Sigmoid colon (tissue), 7 donors: ENCODE data around the gene LFNG. TPM values are rescaled to one million over a fixed set of nuclear protein-coding genes. Genes with fewer than 3 reads are reported as not detected.

ENCODE experiments used
- DNase-seq: peaks from one replicate; pipeline ENCODE4 v3.0.0-alpha.2; 2019
- H3K27ac ChIP-seq, 4 donors: fragments of 200-600 bp; sonication (generic); one replicate each; pipeline ENCODE4 v1.5.1; 2016 to 2019; ENCODE audit warnings: mild to moderate bottlenecking in 1 of 4
- H3K27me3 ChIP-seq, 3 donors: fragments of 200-600 bp; sonication (generic); one replicate each; pipeline ENCODE4 v1.5.1; 2019; ENCODE audit warnings: mild to moderate bottlenecking in 1 of 3
- H3K36me3 ChIP-seq, 4 donors: fragments of 200-600 bp; sonication (generic); one replicate each; pipeline ENCODE4 v1.5.1; 2016 to 2019
- H3K4me1 ChIP-seq, 4 donors: fragments of 200-600 bp; sonication (generic); one replicate each; pipeline ENCODE4 v1.5.1; 2017 to 2019
- H3K4me3 ChIP-seq, 4 donors: fragments of 200-600 bp; sonication (generic); one replicate each; pipeline ENCODE4 v1.5.1; 2017 to 2019; ENCODE audit warnings: mild to moderate bottlenecking in 2 of 4, moderate library complexity in 1 of 4
- H3K9me3 ChIP-seq, 4 donors: fragments of 200-600 bp in 3 of 4; sonication (generic) in 3 of 4; one replicate each; pipeline versions ENCODE4 v1.5.1 to v1.6.1; 2013 to 2019
- EP300 ChIP-seq, 4 donors: sonication (generic); formaldehyde crosslinking; IDR thresholded peaks; one replicate each; pipeline ENCODE4 v1.6.1; 2017; ENCODE audit warnings: antibody characterized with exemption in 4 of 4
- POLR2A ChIP-seq, 2 donors: fragments of 450-650 bp; IDR thresholded peaks; one replicate each; pipeline ENCODE4 v1.6.1; 2016; ENCODE audit warnings: antibody characterized with exemption in 2 of 2, mild to moderate bottlenecking in 2 of 2, moderate library complexity in 2 of 2
- POLR2AphosphoS5 ChIP-seq, 4 donors: sonication (generic); formaldehyde crosslinking; IDR thresholded peaks; one replicate each; pipeline ENCODE4 v1.6.1; 2017; ENCODE audit warnings: antibody characterized with exemption in 4 of 4
- WGBS, 2 donors: extraction: QIAGEN DNeasy Blood & Tissue Kit; methylation state at CpG; one replicate each; pipeline ENCODE4 v1.1.7; 2013; 5-methylcytosine and 5-hydroxymethylcytosine counted together
- intact Hi-C: fragments of 100-400 bp; cut with DNase I; formaldehyde crosslinking; loops from one replicate; pipeline ENCODE4 v1.15.1; 2023
- polyA plus RNA-seq, 3 donors: library from polyadenylated mRNA; stranded (reverse); fragments of 200-250 nt; gene quantifications; one replicate each; pipeline ENCODE4 v1.2.3, GENCODE V29; 2013
- total RNA-seq, 4 donors: library from RNA; depleted of rRNA; stranded (reverse); fragments of >200 nt; gene quantifications; one replicate each; pipeline ENCODE4 v1.1.0, GENCODE V29; 2016
- TF ChIP-seq, protein P1 (sequence below), 4 experiments: fragments of 450-650 bp in 3 of 4; fragments of 200-600 bp in 1 of 4; IDR thresholded peaks; one replicate each; pipeline ENCODE4 v1.5.1; 2016 to 2019; ENCODE audit warnings: antibody characterized with exemption in 4 of 4, mild to moderate bottlenecking in 3 of 4, moderate library complexity in 2 of 4
- donor health status: healthy with polysubstance abuse.
- donor health status: Bipolar disorder and iron deficiency.
- donor health status: healthy.

Gene LFNG
- total and polyA plus RNA-seq, 7 donors: 1.8 to 34.5 (median 5.8) TPM

DNA sequence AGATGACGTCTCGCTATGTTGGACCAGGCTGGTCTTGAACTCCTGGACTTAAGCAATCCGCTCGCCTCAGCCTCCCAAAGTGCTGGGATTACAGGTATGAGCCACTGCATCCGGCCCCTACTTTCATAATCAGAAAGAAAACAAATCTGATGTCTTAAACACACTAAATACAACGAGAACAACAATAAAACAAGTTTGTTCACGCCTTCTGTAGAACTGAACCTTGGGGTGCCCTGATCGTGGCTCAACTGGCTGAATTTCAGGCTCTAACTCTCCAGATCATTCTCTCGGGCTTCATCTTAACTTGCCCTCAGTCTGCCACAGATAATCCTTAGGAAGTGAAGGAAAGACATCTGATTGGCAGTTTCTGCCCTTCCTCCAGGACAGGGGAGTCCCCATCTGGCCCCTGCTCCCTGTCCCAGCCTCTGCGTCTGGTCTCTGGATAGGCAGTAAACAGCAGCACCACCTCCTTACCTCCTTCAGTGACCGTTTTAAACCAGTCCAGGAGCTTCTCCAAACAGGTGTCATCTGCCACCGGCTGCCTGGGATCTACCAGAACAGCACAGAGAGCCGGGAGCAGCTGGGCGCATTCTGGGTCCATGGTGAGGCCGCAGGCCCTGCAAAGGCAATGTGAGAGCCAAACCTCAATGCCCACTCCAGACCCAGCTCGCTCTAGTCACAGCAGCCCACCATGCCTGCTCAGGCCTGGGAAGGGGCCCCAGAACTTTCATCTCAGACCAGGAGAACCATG lies 34.4 kb downstream of the LFNG start:
- Histone ChIP-seq H3K4me1 (peaks cover 0 to 41% (median 35%) of the 10 kb centered on the region in 4 donors), H3K27me3 (no peaks in the 10 kb centered on the region), H3K4me3 (peak overlapping the region; percentile 55 to 75 (median 72)), H3K9me3 (no peaks in the 10 kb centered on the region), H3K36me3 (peaks cover 0 to 25% (median under 1%) of the 10 kb centered on the region in 4 donors), H3K27ac (peak overlapping the region in 1 of 4 donors; percentile 90)
- DNase-seq: peak; percentile 65
- intact Hi-C loops: loop anchor here (2.0 kb wide), 1 partner anchor 35 kb away; the partner anchor contains the start of gene LFNG
- 59 to 79% methylated on average over 16 of the region's 16 CpGs for WGBS, 2 donors
- TF ChIP-seq EP300 (IDR thresholded peaks at IDR 0.05) (no peak), POLR2AphosphoS5 (IDR thresholded peaks at IDR 0.05) (no peak), POLR2A (IDR thresholded peaks at IDR 0.05) (no peak)
- TF ChIP-seq, protein P1, sequence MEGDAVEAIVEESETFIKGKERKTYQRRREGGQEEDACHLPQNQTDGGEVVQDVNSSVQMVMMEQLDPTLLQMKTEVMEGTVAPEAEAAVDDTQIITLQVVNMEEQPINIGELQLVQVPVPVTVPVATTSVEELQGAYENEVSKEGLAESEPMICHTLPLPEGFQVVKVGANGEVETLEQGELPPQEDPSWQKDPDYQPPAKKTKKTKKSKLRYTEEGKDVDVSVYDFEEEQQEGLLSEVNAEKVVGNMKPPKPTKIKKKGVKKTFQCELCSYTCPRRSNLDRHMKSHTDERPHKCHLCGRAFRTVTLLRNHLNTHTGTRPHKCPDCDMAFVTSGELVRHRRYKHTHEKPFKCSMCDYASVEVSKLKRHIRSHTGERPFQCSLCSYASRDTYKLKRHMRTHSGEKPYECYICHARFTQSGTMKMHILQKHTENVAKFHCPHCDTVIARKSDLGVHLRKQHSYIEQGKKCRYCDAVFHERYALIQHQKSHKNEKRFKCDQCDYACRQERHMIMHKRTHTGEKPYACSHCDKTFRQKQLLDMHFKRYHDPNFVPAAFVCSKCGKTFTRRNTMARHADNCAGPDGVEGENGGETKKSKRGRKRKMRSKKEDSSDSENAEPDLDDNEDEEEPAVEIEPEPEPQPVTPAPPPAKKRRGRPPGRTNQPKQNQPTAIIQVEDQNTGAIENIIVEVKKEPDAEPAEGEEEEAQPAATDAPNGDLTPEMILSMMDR (IDR thresholded peaks at IDR 0.05): no peak

DNA sequence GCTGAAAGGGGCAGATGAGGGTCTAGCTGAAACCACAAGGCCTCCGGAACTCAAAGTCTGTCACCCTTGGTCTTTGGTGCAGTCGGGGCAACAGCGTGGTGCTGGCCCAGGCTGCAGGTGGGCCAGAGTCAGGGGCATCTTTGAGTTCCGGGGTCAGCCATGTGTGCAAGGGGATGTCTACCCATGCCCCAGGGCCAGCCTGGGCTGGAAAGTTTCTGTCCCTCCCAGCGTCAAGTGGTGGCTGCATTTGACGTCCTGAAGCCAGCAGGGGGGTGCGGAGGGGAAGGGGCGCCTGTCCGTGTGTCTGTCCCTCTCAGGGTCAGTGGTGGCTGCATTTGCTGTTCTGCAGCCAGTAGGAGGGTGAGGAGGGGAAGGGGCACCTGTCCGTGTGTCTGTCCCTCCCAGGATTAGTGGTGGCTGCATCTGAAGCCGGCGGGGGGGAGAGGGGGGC lies 35.1 kb downstream of the LFNG start:
- DNase-seq: peak; percentile 63
- peaks cover 0 to 42% (median 38%) of the 10 kb centered on the region in 4 donors for H3K4me1 ChIP-seq
- H3K27ac ChIP-seq: peak overlapping the region; percentile 85 to 98 (median 94)
- no peak for TF ChIP-seq EP300 (IDR thresholded peaks at IDR 0.05)
- TF ChIP-seq, protein P1 (IDR thresholded peaks at IDR 0.05): no peak
- no peak for TF ChIP-seq POLR2A (IDR thresholded peaks at IDR 0.05)
- no peak for TF ChIP-seq POLR2AphosphoS5 (IDR thresholded peaks at IDR 0.05)
- H3K4me3 ChIP-seq: peak overlapping the region; percentile 55 to 75 (median 72)
- peaks cover 0 to 19% (median 0%) of the 10 kb centered on the region in 4 donors for H3K36me3 ChIP-seq
- H3K27me3 ChIP-seq: no peaks in the 10 kb centered on the region
- 1 to 4% methylated on average over 12 of the region's 12 CpGs for WGBS, 2 donors
- no peaks in the 10 kb centered on the region for H3K9me3 ChIP-seq
- intact Hi-C loops: loop anchor here (2.0 to 5.0 kb wide), 6 partner anchors 36 to 288 kb away; partner anchors contain the start of genes CHST12, EIF3B, GNA12 and LFNG

DNA sequence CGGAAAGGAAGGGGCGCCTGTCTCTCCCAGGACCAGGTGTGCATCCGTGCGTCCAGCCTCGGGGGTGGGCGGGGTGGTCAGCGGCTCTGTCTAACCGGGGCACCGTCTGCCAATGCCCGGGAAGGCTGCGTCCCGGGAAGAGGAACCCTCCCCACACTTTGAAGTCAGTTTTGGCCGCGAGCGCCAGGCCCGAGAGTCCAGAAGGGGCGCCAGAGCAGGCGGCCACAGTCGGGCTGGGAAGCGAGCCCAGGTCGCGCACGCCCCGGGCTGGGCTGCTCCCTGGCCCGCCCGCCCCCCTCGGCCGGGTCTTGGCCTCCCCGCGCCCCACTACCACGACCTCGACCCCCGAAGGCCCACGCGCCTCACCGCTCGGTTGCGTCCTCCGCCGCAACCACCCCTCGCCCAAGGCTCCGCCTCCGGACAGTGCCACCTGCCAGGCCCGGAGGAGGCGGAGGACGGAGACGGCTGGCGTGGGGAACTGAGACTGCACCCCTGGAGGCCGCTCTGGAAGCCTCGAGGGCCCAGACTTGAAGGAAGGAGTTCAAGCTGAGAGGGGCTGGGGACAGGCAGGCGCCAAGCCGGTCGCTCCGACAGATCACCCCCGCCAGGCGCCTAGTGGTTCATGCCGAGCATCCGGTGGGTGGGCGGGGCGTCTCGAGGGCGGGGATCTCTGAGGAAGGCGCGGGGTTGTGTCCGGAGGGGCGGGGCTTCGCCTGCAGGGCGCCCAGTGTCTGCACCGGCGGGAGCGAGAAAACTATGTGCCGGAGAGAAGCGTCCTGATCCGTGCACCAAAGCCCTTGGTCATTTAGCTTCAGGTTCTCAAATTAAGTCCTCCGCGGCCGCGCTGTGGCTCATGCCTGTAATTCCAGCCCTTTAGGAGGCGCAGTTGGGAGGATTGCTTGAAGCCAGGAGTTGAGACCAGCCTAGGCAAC lies 35.8 kb downstream of the LFNG start, which contains the start of gene BRAT1:
Gene BRAT1, minus strand, starts transcription at position 404 of the 932 bp plus-strand sequence. CDS start 1,093 bp downstream, outside the sequence.
- Histone ChIP-seq H3K27me3 (no peaks in the 10 kb centered on the region), H3K4me3 (peak within 1 kb of the TSS; percentile 55 to 75 (median 72)), H3K27ac (peak within 1 kb of the TSS; percentile 85 to 98 (median 94)), H3K4me1 (peaks cover 0 to 49% (median 45%) of the 10 kb centered on the region in 4 donors), H3K9me3 (no peaks in the 10 kb centered on the region), H3K36me3 (peaks cover 0 to 15% (median 0%) of the 10 kb centered on the region in 4 donors)
- WGBS, 2 donors: 0 to 1% methylated on average over 79 of the region's 79 CpGs
- intact Hi-C loops: loop anchor here (2.0 to 5.0 kb wide), 6 partner anchors 37 to 287 kb away; partner anchors contain the start of genes CHST12, EIF3B, GNA12 and LFNG
- peak; percentile 98 for DNase-seq
- peak; percentile 83 to 93 (median 89) for TF ChIP-seq POLR2AphosphoS5 (IDR thresholded peaks at IDR 0.05)
- TF ChIP-seq POLR2A (IDR thresholded peaks at IDR 0.05): peak; percentile 41 to 59
- TF ChIP-seq, protein P1 (IDR thresholded peaks at IDR 0.05): peak; percentile 13 to 52 (median 18)
- no peak for TF ChIP-seq EP300 (IDR thresholded peaks at IDR 0.05)

DNA sequence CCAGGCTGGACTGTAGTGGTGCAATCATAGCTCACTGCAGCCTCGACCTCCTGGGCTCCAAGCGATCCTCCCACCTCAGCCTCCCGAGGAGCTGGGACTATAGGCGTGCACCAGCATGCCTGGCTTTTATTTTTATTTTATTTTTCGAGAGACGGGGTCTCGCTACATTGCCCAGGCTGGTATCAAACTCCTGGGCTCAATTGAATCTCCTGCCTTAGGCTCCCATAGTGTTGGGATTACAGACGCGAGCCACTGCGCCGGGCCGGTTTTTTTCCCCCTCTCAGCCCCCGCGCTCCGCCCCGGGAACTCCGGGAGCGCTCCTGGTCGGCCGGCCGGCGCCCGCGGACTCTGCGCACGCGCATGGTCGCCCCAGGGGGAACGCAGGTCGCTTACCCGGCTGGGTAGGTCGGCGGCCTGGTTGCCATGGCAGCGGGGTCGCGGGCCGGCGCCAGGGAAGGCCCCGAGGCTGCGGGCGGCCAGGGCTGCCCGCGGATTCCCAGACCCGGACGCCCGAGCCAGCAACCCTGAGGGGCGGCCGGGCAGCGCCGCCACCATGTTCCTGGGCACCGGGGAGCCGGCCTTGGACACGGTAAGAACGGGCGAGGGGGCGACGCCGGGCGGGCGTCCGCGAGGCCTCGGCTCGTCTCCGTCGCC lies 39.2 kb downstream of the LFNG start, which contains the start of gene IQCE:
Gene IQCE, plus strand, starts transcription at position 351 of the 654 bp plus-strand sequence. Its CDS starts 203 bp downstream, at position 554.
- WGBS, 2 donors: 1 to 2% methylated on average over 66 of the region's 66 CpGs
- H3K4me3 ChIP-seq: peak within 1 kb of the TSS; percentile 54 to 100 (median 84)
- TF ChIP-seq, protein P1 (IDR thresholded peaks at IDR 0.05): no peak
- TF ChIP-seq POLR2AphosphoS5 (IDR thresholded peaks at IDR 0.05): peak in 3 of 4 donors; percentile 39 to 66 (median 56)
- H3K36me3 ChIP-seq: no peaks in the 10 kb centered on the region
- intact Hi-C loops: loop anchor here (5.0 kb wide), 5 partner anchors 74 to 284 kb away; partner anchors contain the start of genes CHST12, EIF3B, GNA12 and TTYH3
- peaks cover 0 to 39% (median 35%) of the 10 kb centered on the region in 4 donors for H3K4me1 ChIP-seq
- no peaks in the 10 kb centered on the region for H3K9me3 ChIP-seq
- no peaks in the 10 kb centered on the region for H3K27me3 ChIP-seq
- peak within 1 kb of the TSS; percentile 66 to 86 (median 70) for H3K27ac ChIP-seq
- DNase-seq: peak; percentile 97
